Inferior parietal cortex (tissue), 1 donor: Measurements from ENCODE around the gene SENP2.
A peak's percentile ranks its signal among the peaks of the same experiment; 100 is the strongest.
"Not testable (repeated sequence)": the region's sequence is repeated elsewhere in the genome, so short reads cannot be mapped to it uniquely, and the experiment has no call there.

Experiments used
- DNase-seq: peaks from one replicate; pipeline ENCODE4 v3.0.0-alpha.2; 2016; ENCODE audit errors: extremely low spot score

SENP2 gene

GRCh38 chr3:185585859-185586685 lies at the start of gene SENP2:
SENP2 (plus strand) TSS chr3:185586295; CDS start chr3:185586414, 119 bp downstream.
- DNase-seq: peak; percentile 100

- no peak for DNase-seq
These were observed 48.6 kb upstream of the SENP2 start for GRCh38 chr3:185537369-185537970.

- no peak for DNase-seq
These were observed 46.2 kb upstream of the SENP2 start for GRCh38 chr3:185539934-185540333.

GRCh38 chr3:185540695-185541094 lies 45.4 kb upstream of the SENP2 start:
- DNase-seq: no peak

GRCh38 chr3:185549122-185549521 lies 37.0 kb upstream of the SENP2 start:
- peak; percentile 74 for DNase-seq

GRCh38 chr3:185549651-185550111 lies 36.4 kb upstream of the SENP2 start:
- no peak for DNase-seq

- no peak for DNase-seq
These were observed 33.7 kb upstream of the SENP2 start, which contains the start of gene LIPH for GRCh38 chr3:185552358-185552877. LIPH (minus strand) TSS chr3:185552588; CDS start chr3:185552471, 117 bp downstream.

GRCh38 chr3:185555101-185555501 lies 31.0 kb upstream of the SENP2 start:
- no peak for DNase-seq

- DNase-seq: no peak
These were observed 30.2 kb upstream of the SENP2 start for GRCh38 chr3:185555860-185556347.

GRCh38 chr3:185556640-185557039 lies 29.5 kb upstream of the SENP2 start:
- not testable (repeated sequence) for DNase-seq

GRCh38 chr3:185558395-185558794 lies 27.7 kb upstream of the SENP2 start:
- no peak for DNase-seq

GRCh38 chr3:185559706-185560090 lies 26.4 kb upstream of the SENP2 start:
- no peak for DNase-seq

- DNase-seq: no peak
These were observed 25.4 kb upstream of the SENP2 start for GRCh38 chr3:185560676-185561075.

- no peak for DNase-seq
These were observed 24.6 kb upstream of the SENP2 start for GRCh38 chr3:185561374-185561943.

GRCh38 chr3:185561958-185562357 lies 24.1 kb upstream of the SENP2 start:
- no peak for DNase-seq

- no peak for DNase-seq
These were observed 13.9 kb upstream of the SENP2 start for GRCh38 chr3:185572183-185572582.

GRCh38 chr3:185575108-185575869 lies 10.8 kb upstream of the SENP2 start:
- DNase-seq: peak; percentile 65

GRCh38 chr3:185582236-185582635 lies 3.9 kb upstream of the SENP2 start:
- no peak for DNase-seq

- no peak for DNase-seq
These were observed 3.2 kb upstream of the SENP2 start for GRCh38 chr3:185582871-185583270.

GRCh38 chr3:185583925-185584324 lies 2.2 kb upstream of the SENP2 start:
- DNase-seq: no peak

- DNase-seq: no peak
These were observed 1.4 kb upstream of the SENP2 start for GRCh38 chr3:185584686-185585085.

- no peak for DNase-seq
These were observed 607 bp upstream of the SENP2 start for GRCh38 chr3:185585518-185585858.
